Measurements from ENCODE around the gene ZNF541. TPM values are rescaled to one million over a fixed set of nuclear protein-coding genes. Genes with fewer than 3 reads are reported as not detected.
A peak's percentile ranks its signal among the peaks of the same experiment; 100 is the strongest.

Gene ZNF541
- total and polyA plus RNA-seq, 2 experiments from 2014 or later: 0.26 to 0.42 TPM

DNA sequence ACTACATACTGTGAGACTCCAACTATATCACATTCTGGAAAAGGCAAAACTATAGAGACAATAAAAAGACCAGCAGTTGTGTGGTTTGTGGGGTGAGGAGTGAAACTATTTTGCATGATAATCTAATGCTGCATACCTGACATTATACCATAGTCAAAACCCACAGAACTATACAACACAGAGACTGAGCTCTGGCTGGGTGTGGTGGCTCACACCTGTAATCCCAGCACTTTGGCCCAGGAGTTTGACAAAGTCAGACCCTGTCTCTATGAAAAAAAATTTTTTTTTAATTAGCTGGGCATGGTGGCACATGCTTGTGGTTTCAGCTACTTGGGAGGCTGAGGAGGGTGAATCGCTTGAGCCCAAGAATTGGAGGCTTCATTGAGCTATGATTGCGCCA, 11.9 kb downstream of the ZNF541 start:
- H4K20me1 ChIP-seq (replicated peaks; ENCODE audit: insufficient read depth): no peaks in the 10 kb centered on the region
- ATAC-seq: peak; percentile 52; the same call in 2 of the 3 replicates
- Mint-ChIP-seq H3K27ac (no peak overlapping the region), H3K9me3 (no peaks in the 10 kb centered on the region), H3K4me3 (no peak overlapping the region), H3K4me1 (peaks cover 8% of the 10 kb centered on the region; the same call in 2 of the 3 replicates), H3K27me3 (ENCODE audit: insufficient read depth, low read depth, poor library complexity) (peaks cover 6% of the 10 kb centered on the region), H3K36me3 (ENCODE audit: low read depth) (no peaks in the 10 kb centered on the region)
- no peak overlapping the region for H2AFZ ChIP-seq
- no peaks in the 10 kb centered on the region for H3K9me2 ChIP-seq (ENCODE audit: insufficient read depth)
- no peak for DNase-seq (ENCODE audit: low spot score)
- TF ChIP-seq EZH2 (IDR thresholded peaks at IDR 0.05; ENCODE audit: low read depth, unreplicated experiment): no peak
- no peak for TF ChIP-seq EZH2phosphoT487 (IDR thresholded peaks at IDR 0.05; ENCODE audit: unreplicated experiment)
- TF ChIP-seq, protein P1, sequence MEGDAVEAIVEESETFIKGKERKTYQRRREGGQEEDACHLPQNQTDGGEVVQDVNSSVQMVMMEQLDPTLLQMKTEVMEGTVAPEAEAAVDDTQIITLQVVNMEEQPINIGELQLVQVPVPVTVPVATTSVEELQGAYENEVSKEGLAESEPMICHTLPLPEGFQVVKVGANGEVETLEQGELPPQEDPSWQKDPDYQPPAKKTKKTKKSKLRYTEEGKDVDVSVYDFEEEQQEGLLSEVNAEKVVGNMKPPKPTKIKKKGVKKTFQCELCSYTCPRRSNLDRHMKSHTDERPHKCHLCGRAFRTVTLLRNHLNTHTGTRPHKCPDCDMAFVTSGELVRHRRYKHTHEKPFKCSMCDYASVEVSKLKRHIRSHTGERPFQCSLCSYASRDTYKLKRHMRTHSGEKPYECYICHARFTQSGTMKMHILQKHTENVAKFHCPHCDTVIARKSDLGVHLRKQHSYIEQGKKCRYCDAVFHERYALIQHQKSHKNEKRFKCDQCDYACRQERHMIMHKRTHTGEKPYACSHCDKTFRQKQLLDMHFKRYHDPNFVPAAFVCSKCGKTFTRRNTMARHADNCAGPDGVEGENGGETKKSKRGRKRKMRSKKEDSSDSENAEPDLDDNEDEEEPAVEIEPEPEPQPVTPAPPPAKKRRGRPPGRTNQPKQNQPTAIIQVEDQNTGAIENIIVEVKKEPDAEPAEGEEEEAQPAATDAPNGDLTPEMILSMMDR (conservative IDR thresholded peaks at IDR 0.05; ENCODE audit: low read depth in 2 of 2): no peak
- no peak for TF ChIP-seq REST (IDR thresholded peaks at IDR 0.05; ENCODE audit: unreplicated experiment)
- no peak for TF ChIP-seq ZNF462 (CRISPR knock-in tag; IDR thresholded peaks at IDR 0.05)
- TF ChIP-seq, protein P2, sequence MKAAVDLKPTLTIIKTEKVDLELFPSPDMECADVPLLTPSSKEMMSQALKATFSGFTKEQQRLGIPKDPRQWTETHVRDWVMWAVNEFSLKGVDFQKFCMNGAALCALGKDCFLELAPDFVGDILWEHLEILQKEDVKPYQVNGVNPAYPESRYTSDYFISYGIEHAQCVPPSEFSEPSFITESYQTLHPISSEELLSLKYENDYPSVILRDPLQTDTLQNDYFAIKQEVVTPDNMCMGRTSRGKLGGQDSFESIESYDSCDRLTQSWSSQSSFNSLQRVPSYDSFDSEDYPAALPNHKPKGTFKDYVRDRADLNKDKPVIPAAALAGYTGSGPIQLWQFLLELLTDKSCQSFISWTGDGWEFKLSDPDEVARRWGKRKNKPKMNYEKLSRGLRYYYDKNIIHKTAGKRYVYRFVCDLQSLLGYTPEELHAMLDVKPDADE (IDR thresholded peaks at IDR 0.05): no peak
- TF ChIP-seq JUNB (IDR thresholded peaks at IDR 0.05; ENCODE audit: unreplicated experiment): no peak
- no peak for TF ChIP-seq ZNF114 (CRISPR knock-in tag; IDR thresholded peaks at IDR 0.05)
- no peak for TF ChIP-seq NANOG (IDR thresholded peaks at IDR 0.05; ENCODE audit: borderline replicate concordance)
- TF ChIP-seq POLR2AphosphoS5 (IDR thresholded peaks at IDR 0.05; ENCODE audit: low read depth): no peak
- TF ChIP-seq ZNF331 (CRISPR knock-in tag; IDR thresholded peaks at IDR 0.05; ENCODE audit: low read depth): no peak
- no peak for TF ChIP-seq CREB1 (CRISPR knock-in tag; IDR thresholded peaks at IDR 0.05; ENCODE audit: low read depth)
- no peak for TF ChIP-seq STAT1 (IDR thresholded peaks at IDR 0.05; ENCODE audit: unreplicated experiment)
- H3K4me1 ChIP-seq (ENCODE audit: insufficient read depth): peaks cover 14% of the 10 kb centered on the region
- H3K36me3 ChIP-seq (ENCODE audit: insufficient read depth): no peaks in the 10 kb centered on the region
- no peak overlapping the region for H3K4me3 ChIP-seq
- H3K79me2 ChIP-seq (replicated peaks; ENCODE audit: insufficient read depth): no peaks in the 10 kb centered on the region
- H3F3A ChIP-seq (replicated peaks; ENCODE audit: low read depth): no peaks in the 10 kb centered on the region
- H3K27ac ChIP-seq (ENCODE audit: low read depth): no peak overlapping the region
- no peak overlapping the region for H3K4me2 ChIP-seq
- no peaks in the 10 kb centered on the region for H3K27me3 ChIP-seq (ENCODE audit: insufficient read depth)

All from GM23338 (cell line).